Measurements from ENCODE around the gene CARS2. TPM values are rescaled to one million over a fixed set of nuclear protein-coding genes. Genes with fewer than 3 reads are reported as not detected.

The CARS2 gene
- total and polyA plus RNA-seq, 2 of the 8 experiments (the other 6 are each of a cell fraction or from before 2014, with no cell fraction given): 47.7 to 55.9 TPM

DNA sequence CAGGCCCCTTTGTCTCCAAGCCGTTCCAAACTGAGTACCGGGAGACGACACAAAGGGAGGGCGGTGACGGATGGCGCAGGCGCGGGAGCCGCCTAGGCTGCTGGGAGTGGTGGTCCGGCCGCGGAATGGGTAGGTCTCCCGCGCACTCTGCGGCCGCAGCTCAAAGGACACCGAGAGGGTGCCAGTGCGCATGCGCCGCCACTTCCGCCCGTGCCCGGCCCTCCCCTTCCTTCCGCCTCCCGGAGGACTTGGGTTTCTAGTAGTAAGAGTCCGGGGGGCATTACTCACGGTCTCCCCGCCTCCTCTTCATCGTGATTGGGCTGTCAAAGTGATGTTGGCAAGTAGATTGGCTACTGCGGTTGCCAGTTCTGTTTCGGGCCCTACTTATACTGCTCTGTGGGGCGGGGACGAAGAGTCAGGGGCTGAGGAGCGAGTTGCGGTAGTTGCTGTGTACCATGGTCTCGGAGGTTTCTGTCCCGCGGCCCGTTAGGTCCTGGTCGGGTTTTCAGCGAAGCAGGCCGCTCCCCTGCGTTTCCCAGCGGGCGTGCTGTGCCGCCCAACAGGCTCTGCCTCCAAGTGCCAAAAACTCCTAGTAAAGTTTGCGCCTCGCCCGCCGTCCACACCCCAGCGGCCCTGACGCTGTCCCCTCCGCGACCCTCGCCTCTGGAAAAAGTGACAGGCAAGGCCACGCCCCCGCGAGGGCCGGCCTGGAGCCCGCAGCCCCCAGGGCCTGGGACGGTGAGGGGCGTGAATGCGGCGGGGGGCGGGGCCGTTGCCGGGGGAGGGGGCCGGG lies 7.1 kb upstream of the CARS2 start (continued):
- TF ChIP-seq, protein P1, sequence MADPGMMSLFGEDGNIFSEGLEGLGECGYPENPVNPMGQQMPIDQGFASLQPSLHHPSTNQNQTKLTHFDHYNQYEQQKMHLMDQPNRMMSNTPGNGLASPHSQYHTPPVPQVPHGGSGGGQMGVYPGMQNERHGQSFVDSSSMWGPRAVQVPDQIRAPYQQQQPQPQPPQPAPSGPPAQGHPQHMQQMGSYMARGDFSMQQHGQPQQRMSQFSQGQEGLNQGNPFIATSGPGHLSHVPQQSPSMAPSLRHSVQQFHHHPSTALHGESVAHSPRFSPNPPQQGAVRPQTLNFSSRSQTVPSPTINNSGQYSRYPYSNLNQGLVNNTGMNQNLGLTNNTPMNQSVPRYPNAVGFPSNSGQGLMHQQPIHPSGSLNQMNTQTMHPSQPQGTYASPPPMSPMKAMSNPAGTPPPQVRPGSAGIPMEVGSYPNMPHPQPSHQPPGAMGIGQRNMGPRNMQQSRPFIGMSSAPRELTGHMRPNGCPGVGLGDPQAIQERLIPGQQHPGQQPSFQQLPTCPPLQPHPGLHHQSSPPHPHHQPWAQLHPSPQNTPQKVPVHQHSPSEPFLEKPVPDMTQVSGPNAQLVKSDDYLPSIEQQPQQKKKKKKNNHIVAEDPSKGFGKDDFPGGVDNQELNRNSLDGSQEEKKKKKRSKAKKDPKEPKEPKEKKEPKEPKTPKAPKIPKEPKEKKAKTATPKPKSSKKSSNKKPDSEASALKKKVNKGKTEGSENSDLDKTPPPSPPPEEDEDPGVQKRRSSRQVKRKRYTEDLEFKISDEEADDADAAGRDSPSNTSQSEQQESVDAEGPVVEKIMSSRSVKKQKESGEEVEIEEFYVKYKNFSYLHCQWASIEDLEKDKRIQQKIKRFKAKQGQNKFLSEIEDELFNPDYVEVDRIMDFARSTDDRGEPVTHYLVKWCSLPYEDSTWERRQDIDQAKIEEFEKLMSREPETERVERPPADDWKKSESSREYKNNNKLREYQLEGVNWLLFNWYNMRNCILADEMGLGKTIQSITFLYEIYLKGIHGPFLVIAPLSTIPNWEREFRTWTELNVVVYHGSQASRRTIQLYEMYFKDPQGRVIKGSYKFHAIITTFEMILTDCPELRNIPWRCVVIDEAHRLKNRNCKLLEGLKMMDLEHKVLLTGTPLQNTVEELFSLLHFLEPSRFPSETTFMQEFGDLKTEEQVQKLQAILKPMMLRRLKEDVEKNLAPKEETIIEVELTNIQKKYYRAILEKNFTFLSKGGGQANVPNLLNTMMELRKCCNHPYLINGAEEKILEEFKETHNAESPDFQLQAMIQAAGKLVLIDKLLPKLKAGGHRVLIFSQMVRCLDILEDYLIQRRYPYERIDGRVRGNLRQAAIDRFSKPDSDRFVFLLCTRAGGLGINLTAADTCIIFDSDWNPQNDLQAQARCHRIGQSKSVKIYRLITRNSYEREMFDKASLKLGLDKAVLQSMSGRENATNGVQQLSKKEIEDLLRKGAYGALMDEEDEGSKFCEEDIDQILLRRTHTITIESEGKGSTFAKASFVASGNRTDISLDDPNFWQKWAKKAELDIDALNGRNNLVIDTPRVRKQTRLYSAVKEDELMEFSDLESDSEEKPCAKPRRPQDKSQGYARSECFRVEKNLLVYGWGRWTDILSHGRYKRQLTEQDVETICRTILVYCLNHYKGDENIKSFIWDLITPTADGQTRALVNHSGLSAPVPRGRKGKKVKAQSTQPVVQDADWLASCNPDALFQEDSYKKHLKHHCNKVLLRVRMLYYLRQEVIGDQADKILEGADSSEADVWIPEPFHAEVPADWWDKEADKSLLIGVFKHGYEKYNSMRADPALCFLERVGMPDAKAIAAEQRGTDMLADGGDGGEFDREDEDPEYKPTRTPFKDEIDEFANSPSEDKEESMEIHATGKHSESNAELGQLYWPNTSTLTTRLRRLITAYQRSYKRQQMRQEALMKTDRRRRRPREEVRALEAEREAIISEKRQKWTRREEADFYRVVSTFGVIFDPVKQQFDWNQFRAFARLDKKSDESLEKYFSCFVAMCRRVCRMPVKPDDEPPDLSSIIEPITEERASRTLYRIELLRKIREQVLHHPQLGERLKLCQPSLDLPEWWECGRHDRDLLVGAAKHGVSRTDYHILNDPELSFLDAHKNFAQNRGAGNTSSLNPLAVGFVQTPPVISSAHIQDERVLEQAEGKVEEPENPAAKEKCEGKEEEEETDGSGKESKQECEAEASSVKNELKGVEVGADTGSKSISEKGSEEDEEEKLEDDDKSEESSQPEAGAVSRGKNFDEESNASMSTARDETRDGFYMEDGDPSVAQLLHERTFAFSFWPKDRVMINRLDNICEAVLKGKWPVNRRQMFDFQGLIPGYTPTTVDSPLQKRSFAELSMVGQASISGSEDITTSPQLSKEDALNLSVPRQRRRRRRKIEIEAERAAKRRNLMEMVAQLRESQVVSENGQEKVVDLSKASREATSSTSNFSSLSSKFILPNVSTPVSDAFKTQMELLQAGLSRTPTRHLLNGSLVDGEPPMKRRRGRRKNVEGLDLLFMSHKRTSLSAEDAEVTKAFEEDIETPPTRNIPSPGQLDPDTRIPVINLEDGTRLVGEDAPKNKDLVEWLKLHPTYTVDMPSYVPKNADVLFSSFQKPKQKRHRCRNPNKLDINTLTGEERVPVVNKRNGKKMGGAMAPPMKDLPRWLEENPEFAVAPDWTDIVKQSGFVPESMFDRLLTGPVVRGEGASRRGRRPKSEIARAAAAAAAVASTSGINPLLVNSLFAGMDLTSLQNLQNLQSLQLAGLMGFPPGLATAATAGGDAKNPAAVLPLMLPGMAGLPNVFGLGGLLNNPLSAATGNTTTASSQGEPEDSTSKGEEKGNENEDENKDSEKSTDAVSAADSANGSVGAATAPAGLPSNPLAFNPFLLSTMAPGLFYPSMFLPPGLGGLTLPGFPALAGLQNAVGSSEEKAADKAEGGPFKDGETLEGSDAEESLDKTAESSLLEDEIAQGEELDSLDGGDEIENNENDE (IDR thresholded peaks at IDR 0.05; ENCODE audit: insufficient replicate concordance, low read length): no peak
- no peak for TF ChIP-seq CTBP2 (IDR thresholded peaks at IDR 0.05; ENCODE audit: borderline replicate concordance, insufficient read depth, insufficient read length, low read length)
- no peak for TF ChIP-seq CHD1 (IDR thresholded peaks at IDR 0.05; ENCODE audit: low read depth, low read length)
- TF ChIP-seq SP1 (IDR thresholded peaks at IDR 0.05; ENCODE audit: low read depth, low read length): peak; percentile 99
- peak; percentile 68; the same call in 1 of the 2 replicates for TF ChIP-seq GTF2F1 (IDR thresholded peaks at IDR 0.05; ENCODE audit: borderline replicate concordance, low read depth, low read length)
- no peak for TF ChIP-seq HDAC6 (IDR thresholded peaks at IDR 0.05; ENCODE audit: low read depth, low read length)
- TF ChIP-seq SP2 (IDR thresholded peaks at IDR 0.05; ENCODE audit: low read length): peak; percentile 83
- TF ChIP-seq POLR2AphosphoS5 (IDR thresholded peaks at IDR 0.05; ENCODE audit: low read depth, low read length): peak; percentile 98
- TF ChIP-seq TAF1 (IDR thresholded peaks at IDR 0.05; ENCODE audit: low read depth, low read length): peak; percentile 80
- TF ChIP-seq POLR2A (IDR thresholded peaks at IDR 0.05; ENCODE audit: control extremely low read depth in 1 of 2, low read depth in 2 of 2, low read length in 2 of 2): peak in 1 of 2 experiments; percentile 100; a peak in 2 of 3 replicates
- TF ChIP-seq NANOG (IDR thresholded peaks at IDR 0.05; ENCODE audit: insufficient read depth, low read depth, low read length, poor library complexity, severe bottlenecking): no peak

Data from H1 (cell line).